Measurements from ENCODE around the gene IER5.

DNA sequence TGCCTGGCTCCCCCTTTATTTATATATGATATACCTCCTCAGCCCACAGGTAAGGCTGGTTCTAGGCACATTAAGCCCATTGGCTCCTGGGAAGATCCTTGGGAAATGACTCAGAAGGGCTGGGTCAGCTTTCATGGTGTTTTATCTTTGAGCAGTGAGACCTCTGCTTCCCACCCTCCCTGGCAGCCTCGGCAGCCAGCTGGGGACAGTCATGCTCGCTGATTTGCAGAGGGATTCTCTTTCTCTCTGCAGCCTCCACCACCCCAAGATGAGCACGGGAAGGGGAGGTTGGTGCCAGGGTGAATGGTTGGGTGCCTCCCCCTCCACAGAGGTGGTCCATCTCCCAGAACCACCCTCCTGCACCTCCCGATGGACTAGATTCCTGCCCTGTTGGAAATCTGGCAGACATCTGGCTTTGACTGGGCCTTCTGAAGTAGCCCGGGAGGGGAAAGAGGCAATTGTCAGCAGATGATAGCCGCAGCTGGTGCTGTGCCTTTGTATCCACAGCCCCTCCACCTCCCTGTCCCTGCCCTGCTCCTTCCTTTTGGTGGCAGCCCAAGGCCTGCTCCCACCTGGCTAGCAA, 24.6 kb downstream of the IER5 start:
- TF ChIP-seq EZH2 (IDR thresholded peaks at IDR 0.05; ENCODE audit: insufficient read depth, poor library complexity, severe bottlenecking) (no peak), EZH2phosphoT487 (IDR thresholded peaks at IDR 0.05; ENCODE audit: insufficient read depth, low read depth) (no peak)
